ENCODE data around the gene ARHGAP20. TPM values are rescaled to one million over a fixed set of nuclear protein-coding genes. Genes with fewer than 3 reads are reported as not detected.

Gene ARHGAP20
- total RNA-seq, result 10 to 100 TPM in 3 of 4 donors, 1 to 10 TPM in 1; 9.0 to 20.3 (median 11.7) TPM

- peak in 2 of 4 experiments; percentile 16 to 29 for TF ChIP-seq CTCF (IDR thresholded peaks at IDR 0.05)
- peak; percentile 29 to 74 for TF ChIP-seq POLR2A (IDR thresholded peaks at IDR 0.05)
- Histone ChIP-seq H3K27me3 (no peaks in the 10 kb centered on the region), H3K4me1 (no peaks in the 10 kb centered on the region), H3K27ac (peak within 1 kb of the TSS; percentile 69 to 90), H3K9me3 (no peaks in the 10 kb centered on the region), H3K36me3 (no peaks in the 10 kb centered on the region), H3K4me3 (peak within 1 kb of the TSS; percentile 41 to 54)
- peak; percentile 67 to 77 for DNase-seq
- intact Hi-C loops (cut with DNase I; ENCODE audit: low total_unique reads), result no loop called here
Observed at GRCh38 chr11:110711776-110712658, at the start of gene ARHGAP20. TSS of gene ARHGAP20 (minus strand) at chr11:110712437. CDS start at chr11:110712231, 206 bp downstream.

- H3K9me3 ChIP-seq, result no peaks in the 10 kb centered on the region
- no peaks in the 10 kb centered on the region for H3K27me3 ChIP-seq
- no peak for TF ChIP-seq POLR2A (IDR thresholded peaks at IDR 0.05)
- TF ChIP-seq CTCF (IDR thresholded peaks at IDR 0.05), result no peak
- intact Hi-C loops (cut with DNase I; ENCODE audit: low total_unique reads), result no loop called here
- DNase-seq, result no peak
- H3K36me3 ChIP-seq, result no peaks in the 10 kb centered on the region
- no peak overlapping the region for H3K4me3 ChIP-seq
- no peaks in the 10 kb centered on the region for H3K4me1 ChIP-seq
- H3K27ac ChIP-seq, result no peak overlapping the region
Observed at GRCh38 chr11:110761991-110762390, 49.8 kb upstream of the ARHGAP20 start.

- no peak for DNase-seq
- Histone ChIP-seq H3K36me3 (no peaks in the 10 kb centered on the region), H3K4me3 (no peak overlapping the region), H3K4me1 (no peaks in the 10 kb centered on the region), H3K9me3 (no peaks in the 10 kb centered on the region), H3K27me3 (no peaks in the 10 kb centered on the region), H3K27ac (no peak overlapping the region)
- intact Hi-C loops (cut with DNase I; ENCODE audit: low total_unique reads), result no loop called here
- TF ChIP-seq CTCF (IDR thresholded peaks at IDR 0.05) (no peak), POLR2A (IDR thresholded peaks at IDR 0.05) (no peak)
Observed at GRCh38 chr11:110761131-110761530, 48.9 kb upstream of the ARHGAP20 start.

- no peak overlapping the region for H3K27ac ChIP-seq
- no peaks in the 10 kb centered on the region for H3K9me3 ChIP-seq
- no peak for DNase-seq
- no peaks in the 10 kb centered on the region for H3K27me3 ChIP-seq
- H3K36me3 ChIP-seq, result no peaks in the 10 kb centered on the region
- TF ChIP-seq POLR2A (IDR thresholded peaks at IDR 0.05) (no peak), CTCF (IDR thresholded peaks at IDR 0.05) (no peak)
- no peaks in the 10 kb centered on the region for H3K4me1 ChIP-seq
- H3K4me3 ChIP-seq, result no peak overlapping the region
- intact Hi-C loops (cut with DNase I; ENCODE audit: low total_unique reads), result no loop called here
Observed at GRCh38 chr11:110759972-110760381, 47.7 kb upstream of the ARHGAP20 start.

All from uterus (tissue), 4 donors.